ENCODE data around the gene MMUT.
"Not testable (repeated sequence)": the region's sequence is repeated elsewhere in the genome, so short reads cannot be mapped to it uniquely, and the experiment has no call there.

- TF ChIP-seq CTCF (IDR thresholded peaks at IDR 0.05; ENCODE audit: low read length); EZH2 (IDR thresholded peaks at IDR 0.05; ENCODE audit: borderline replicate concordance, low read length): not testable (repeated sequence)
Measured at GRCh38 chr6:49386667-49387508, 76.2 kb downstream of the MMUT start.
